PC-9 (cell line): ENCODE data around the gene GEMIN2. TPM values are rescaled to one million over a fixed set of nuclear protein-coding genes. Genes with fewer than 3 reads are reported as not detected.
"Not testable (repeated sequence)": the region's sequence is repeated elsewhere in the genome, so short reads cannot be mapped to it uniquely, and the experiment has no call there.

Source experiments
- BruUV-seq: library from RNA; stranded (reverse); fragments of 400-500 nt; replicated peaks from 2 replicates; lab custom pipeline; 2021; lab: Mats Ljungman, UMichigan
- CTCF ChIA-PET: fragments of 300-600 bp; sonication (Branson Sonifier 250); formaldehyde crosslinking; loops from one replicate; lab custom pipeline; 2022; ENCODE audit warnings: antibody characterized with exemption; lab: Charles Lee
- POLR2A ChIA-PET: fragments of 300-600 bp; sonication (Branson Sonifier 250); formaldehyde crosslinking; loops from one replicate; lab custom pipeline; 2022; ENCODE audit warnings: antibody characterized with exemption; ENCODE audit not compliant: unreplicated experiment; lab: Charles Lee
- DNase-seq, 2 experiments: peaks; one replicate each; pipeline versions ENCODE4 v3.0.0 to v3.0.0-alpha.2; 2015 to 2022; ENCODE audit warnings: mixed read lengths in 1 of 2
- H2AFZ ChIP-seq: fragments of 200-600 bp; sonication (generic); 2 replicates; pipeline ENCODE4 v1.8.1; 2017; ENCODE audit warnings: antibody characterized with exemption
- H3F3A ChIP-seq: fragments of 200-600 bp; sonication (generic); 2 replicates; pipeline ENCODE4 v1.8.1; 2017; ENCODE audit warnings: antibody characterized with exemption, mild to moderate bottlenecking, low read depth; ENCODE audit not compliant: insufficient read depth
- H3K27ac ChIP-seq: fragments of 200-600 bp; sonication (generic); 2 replicates; pipeline ENCODE4 v1.6.1; 2016; ENCODE audit warnings: mixed run types
- H3K27me3 ChIP-seq: fragments of 200-600 bp; sonication (generic); 2 replicates; pipeline ENCODE4 v1.6.1; 2016; ENCODE audit warnings: low read depth, mixed run types; ENCODE audit not compliant: insufficient read depth
- H3K36me3 ChIP-seq: fragments of 200-600 bp; sonication (generic); 2 replicates; pipeline ENCODE4 v1.6.1; 2016; ENCODE audit warnings: low read depth, mixed run types
- H3K4me1 ChIP-seq: fragments of 200-600 bp; sonication (generic); replicated peaks from 2 replicates; pipeline ENCODE4 v1.6.1; 2016; ENCODE audit warnings: mixed run types; ENCODE audit not compliant: insufficient read depth
- H3K4me2 ChIP-seq: fragments of 200-600 bp; sonication (generic); 2 replicates; pipeline ENCODE4 v1.6.1; 2017; ENCODE audit warnings: mixed run types
- H3K4me3 ChIP-seq: fragments of 200-600 bp; sonication (generic); 2 replicates; pipeline ENCODE4 v1.6.1; 2016; ENCODE audit warnings: mixed run types
- H3K79me2 ChIP-seq: fragments of 200-600 bp; sonication (generic); 2 replicates; pipeline ENCODE4 v1.6.1; 2017; ENCODE audit warnings: low read depth, mixed run types
- H3K9me2 ChIP-seq: fragments of 200-600 bp; sonication (generic); 2 replicates; pipeline ENCODE4 v1.8.1; 2017; ENCODE audit warnings: mild to moderate bottlenecking; ENCODE audit not compliant: insufficient read depth
- H3K9me3 ChIP-seq: fragments of 200-600 bp; sonication (generic); 2 replicates; pipeline ENCODE4 v1.8.1; 2016; ENCODE audit warnings: low read depth; ENCODE audit not compliant: insufficient read depth
- H4K20me1 ChIP-seq: fragments of 200-600 bp; sonication (generic); 2 replicates; pipeline ENCODE4 v1.8.1; 2017; ENCODE audit not compliant: insufficient read depth
- EZH2 ChIP-seq: fragments of 200-600 bp; sonication (generic); IDR thresholded peaks from 2 replicates; pipeline ENCODE4 v1.8.0; 2017; ENCODE audit warnings: antibody characterized with exemption, low read depth
- intact Hi-C: fragments of 100-400 bp; cut with micrococcal nuclease; formaldehyde crosslinking; loops from one replicate; pipeline ENCODE4 v1.10.0; 2022; ENCODE audit not compliant: unreplicated experiment
- total RNA-seq: library from RNA; stranded (reverse); gene quantifications from 2 replicates; pipeline ENCODE4 v1.2.3, GENCODE V29; 2021
- TF ChIP-seq, protein P1 (sequence below): fragments of 200-600 bp; sonication (generic); conservative IDR thresholded peaks from 2 replicates; pipeline ENCODE4 v1.6.1; 2017; ENCODE audit warnings: mixed run types, antibody characterized with exemption, mild to moderate bottlenecking, moderate library complexity

GEMIN2 gene
- total RNA-seq, 1 experiment from 2014 or later: 13.4 TPM

DNA sequence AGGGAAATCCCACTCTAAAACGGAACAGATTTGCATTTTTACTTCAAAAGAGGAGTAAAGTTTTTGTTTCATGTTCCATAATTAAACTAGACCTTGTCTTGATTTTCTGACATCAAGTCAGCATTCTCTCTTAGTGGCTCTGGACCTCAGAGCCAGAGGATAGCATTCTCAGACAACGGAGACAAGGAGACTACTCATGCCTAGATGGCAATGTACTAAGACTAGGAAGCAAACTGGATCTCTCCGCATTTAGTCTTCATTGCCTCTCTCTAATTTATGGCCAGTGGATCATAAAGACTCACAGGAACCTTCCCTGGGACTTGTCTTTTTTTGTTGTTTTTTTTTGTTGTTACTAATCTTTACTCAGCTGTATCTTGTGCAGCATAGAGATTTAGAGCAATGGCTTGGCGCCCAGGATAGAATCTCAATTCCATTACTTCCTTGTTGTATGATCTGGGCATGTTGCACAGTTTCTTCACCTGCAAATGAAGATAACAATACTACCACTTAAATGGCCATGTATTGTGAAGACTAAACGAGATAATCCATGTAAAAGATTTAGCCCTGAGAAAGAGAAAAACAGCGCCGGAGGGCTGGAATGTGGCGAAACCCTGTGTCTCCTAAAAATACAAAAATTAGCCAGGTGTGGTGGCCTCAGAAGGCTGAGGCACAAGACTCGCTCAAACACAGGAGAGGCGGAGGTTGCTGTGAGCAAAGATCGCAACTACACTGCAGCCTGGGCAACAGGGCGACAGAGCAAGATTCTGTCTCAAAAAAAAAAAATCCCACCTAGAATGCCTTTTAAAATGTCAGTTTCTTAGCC, 4.0 kb upstream of the GEMIN2 start:
- H2AFZ ChIP-seq: no peak overlapping the region
- CTCF ChIA-PET: interaction anchor here (0.6 kb wide), 3 partner anchors 12 to 1221 kb away, joined by 3 read pairs; no protein-coding TSS in a partner anchor
- H3F3A ChIP-seq: peaks cover 6% of the 10 kb centered on the region

DNA sequence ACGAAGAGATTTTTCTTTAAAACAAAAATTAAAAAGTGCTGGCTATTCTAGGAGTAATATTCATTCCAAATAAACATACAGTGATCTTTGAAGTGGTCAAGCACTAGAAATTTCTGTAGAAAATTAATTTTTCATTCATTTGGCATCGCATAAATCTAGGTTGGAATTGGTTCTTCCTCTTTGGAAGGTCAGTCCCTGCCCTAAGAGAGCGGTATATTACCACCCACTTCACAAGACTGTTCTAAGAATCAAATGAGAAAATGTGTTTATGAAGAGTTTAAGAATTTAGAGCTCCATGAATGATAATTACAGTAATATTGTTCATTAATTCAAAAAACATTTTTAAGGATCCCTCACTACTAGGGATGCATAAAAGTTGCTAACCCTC, 444 bp upstream of the GEMIN2 start:
- Histone ChIP-seq H3K9me2 (no peaks in the 10 kb centered on the region), H3K4me1 (peaks cover 11% of the 10 kb centered on the region; the same call in 1 of the 2 replicates), H3K36me3 (no peaks in the 10 kb centered on the region), H3F3A (peaks cover 6% of the 10 kb centered on the region), H4K20me1 (no peaks in the 10 kb centered on the region), H3K27ac (peak overlapping the region; percentile 66), H3K27me3 (no peaks in the 10 kb centered on the region), H3K9me3 (no peaks in the 10 kb centered on the region), H2AFZ (peak overlapping the region; percentile 89), H3K4me2 (peak overlapping the region; percentile 96), H3K79me2 (peaks cover 14% of the 10 kb centered on the region), H3K4me3 (peak overlapping the region; percentile 69; the same call in 1 of the 2 replicates)
- CTCF ChIA-PET: no interaction called here
- DNase-seq: no peak
- intact Hi-C loops: no loop called here
- BruUV-seq: TSS peak; percentile 69
- POLR2A ChIA-PET: interaction anchor here (0.5 to 0.8 kb wide), 4 partner anchors 10 to 284 kb away, joined by 4 to 13 read pairs (median 9); partner anchors contain the start of gene TRAPPC6B
- TF ChIP-seq, protein P1, sequence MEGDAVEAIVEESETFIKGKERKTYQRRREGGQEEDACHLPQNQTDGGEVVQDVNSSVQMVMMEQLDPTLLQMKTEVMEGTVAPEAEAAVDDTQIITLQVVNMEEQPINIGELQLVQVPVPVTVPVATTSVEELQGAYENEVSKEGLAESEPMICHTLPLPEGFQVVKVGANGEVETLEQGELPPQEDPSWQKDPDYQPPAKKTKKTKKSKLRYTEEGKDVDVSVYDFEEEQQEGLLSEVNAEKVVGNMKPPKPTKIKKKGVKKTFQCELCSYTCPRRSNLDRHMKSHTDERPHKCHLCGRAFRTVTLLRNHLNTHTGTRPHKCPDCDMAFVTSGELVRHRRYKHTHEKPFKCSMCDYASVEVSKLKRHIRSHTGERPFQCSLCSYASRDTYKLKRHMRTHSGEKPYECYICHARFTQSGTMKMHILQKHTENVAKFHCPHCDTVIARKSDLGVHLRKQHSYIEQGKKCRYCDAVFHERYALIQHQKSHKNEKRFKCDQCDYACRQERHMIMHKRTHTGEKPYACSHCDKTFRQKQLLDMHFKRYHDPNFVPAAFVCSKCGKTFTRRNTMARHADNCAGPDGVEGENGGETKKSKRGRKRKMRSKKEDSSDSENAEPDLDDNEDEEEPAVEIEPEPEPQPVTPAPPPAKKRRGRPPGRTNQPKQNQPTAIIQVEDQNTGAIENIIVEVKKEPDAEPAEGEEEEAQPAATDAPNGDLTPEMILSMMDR: no peak
- TF ChIP-seq EZH2: no peak

More for the DNA sequence above, 4.0 kb upstream of the GEMIN2 start:
- no peak overlapping the region for H3K4me2 ChIP-seq
- no peaks in the 10 kb centered on the region for H4K20me1 ChIP-seq
- no peaks in the 10 kb centered on the region for H3K9me2 ChIP-seq
- H3K4me1 ChIP-seq: peaks cover 9% of the 10 kb centered on the region; the same call in 1 of the 2 replicates
- TF ChIP-seq, protein P1: no peak
- TF ChIP-seq EZH2: no peak
- POLR2A ChIA-PET: no interaction called here
- no peaks in the 10 kb centered on the region for H3K36me3 ChIP-seq
- intact Hi-C loops: loop anchor here (5.0 to 10.0 kb wide), 2 partner anchors 65 to 257 kb away; partner anchors contain the start of genes PNN and TRAPPC6B
- H3K4me3 ChIP-seq: no peak overlapping the region
- no TSS peak for BruUV-seq
- H3K27ac ChIP-seq: no peak overlapping the region
- DNase-seq: no peak
- peaks cover 7% of the 10 kb centered on the region for H3K79me2 ChIP-seq
- H3K27me3 ChIP-seq: no peaks in the 10 kb centered on the region
- H3K9me3 ChIP-seq: no peaks in the 10 kb centered on the region

DNA sequence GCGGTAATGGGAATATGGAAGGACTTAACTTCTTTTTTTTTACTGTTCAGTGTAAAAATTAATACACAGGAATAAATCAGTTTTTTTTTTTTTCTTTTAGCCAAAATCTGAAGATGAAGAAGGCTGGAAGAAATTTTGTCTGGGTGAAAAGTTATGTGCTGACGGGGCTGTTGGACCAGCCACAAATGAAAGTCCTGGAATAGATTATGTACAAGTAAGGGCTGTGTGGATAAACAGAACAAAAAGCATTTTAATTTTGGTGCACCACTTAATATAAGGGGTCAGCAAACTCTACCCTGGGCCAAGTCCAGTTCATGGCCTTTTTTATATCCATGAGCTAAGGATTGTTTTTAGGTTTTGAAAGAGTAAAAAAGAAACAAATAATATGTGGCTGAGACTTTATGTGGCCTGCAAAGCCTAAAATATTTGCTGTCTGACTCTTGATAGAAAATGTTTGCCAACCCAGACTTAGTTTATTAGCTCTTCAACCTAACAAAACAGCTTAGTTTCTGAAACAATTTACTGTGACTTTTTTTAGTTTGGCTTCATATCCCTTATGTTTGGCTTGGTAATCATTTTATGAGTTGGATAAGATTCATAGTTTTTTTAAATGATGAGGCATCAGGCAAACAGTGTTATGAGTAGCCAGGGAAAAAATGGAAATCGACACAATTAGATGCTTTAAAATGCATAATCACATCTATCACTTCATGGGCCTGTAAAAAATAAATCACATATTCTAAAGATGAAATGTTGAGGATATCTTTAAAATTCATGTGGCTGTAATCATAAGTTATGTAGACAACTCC, 8.4 kb downstream of the GEMIN2 start:
- no peaks in the 10 kb centered on the region for H3K4me1 ChIP-seq
- no peaks in the 10 kb centered on the region for H3K9me2 ChIP-seq
- H2AFZ ChIP-seq: no peak overlapping the region
- ChIA-PET CTCF (no interaction called here), POLR2A (no interaction called here)
- no peaks in the 10 kb centered on the region for H3K27me3 ChIP-seq
- DNase-seq: no peak
- no peak overlapping the region for H3K27ac ChIP-seq
- H3K79me2 ChIP-seq: no peaks in the 10 kb centered on the region
- BruUV-seq: no TSS peak
- intact Hi-C loops: no loop called here
- H3K4me3 ChIP-seq: no peak overlapping the region
- H3K36me3 ChIP-seq: no peaks in the 10 kb centered on the region
- TF ChIP-seq EZH2: no peak
- TF ChIP-seq, protein P1: no peak
- H3K4me2 ChIP-seq: no peak overlapping the region
- no peaks in the 10 kb centered on the region for H3F3A ChIP-seq
- no peaks in the 10 kb centered on the region for H4K20me1 ChIP-seq
- no peaks in the 10 kb centered on the region for H3K9me3 ChIP-seq

DNA sequence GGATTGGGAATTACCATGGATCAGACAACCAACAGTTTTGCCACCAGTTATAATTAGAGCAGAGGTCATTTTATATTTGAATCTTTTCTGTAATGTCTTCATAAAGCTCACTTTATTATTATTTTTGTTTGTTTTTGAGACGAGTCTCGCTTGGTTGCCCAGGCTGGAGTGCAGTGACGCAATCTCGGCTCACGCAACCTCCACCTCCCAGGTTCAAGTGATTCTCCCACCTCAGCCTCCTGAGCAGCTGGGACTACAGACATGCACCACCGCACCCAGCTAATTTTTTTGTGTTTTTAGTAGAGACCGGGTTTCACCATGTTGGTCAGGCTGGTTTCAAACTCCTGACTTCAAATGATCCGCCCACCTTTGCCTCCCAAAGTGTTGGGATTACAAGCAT, 23.7 kb downstream of the GEMIN2 start:
- H3K4me2 ChIP-seq, CTCF ChIA-PET, H3K27me3 ChIP-seq, H3K4me1 ChIP-seq, H3K27ac ChIP-seq, H3K79me2 ChIP-seq, H3K9me3 ChIP-seq, H4K20me1 ChIP-seq, intact Hi-C loops, H3K36me3 ChIP-seq, H3K4me3 ChIP-seq, H2AFZ ChIP-seq, DNase-seq, H3K9me2 ChIP-seq, BruUV-seq, H3F3A ChIP-seq: not testable (repeated sequence)
- POLR2A ChIA-PET: interaction anchor here (0.6 kb wide), 1 partner anchor 127 kb away, joined by 12 read pairs; no protein-coding TSS in a partner anchor
